ENCODE data around the gene ANKHD1.
"Not testable (repeated sequence)": the region's sequence is repeated elsewhere in the genome, so short reads cannot be mapped to it uniquely, and the experiment has no call there.

Gene ANKHD1

DNA sequence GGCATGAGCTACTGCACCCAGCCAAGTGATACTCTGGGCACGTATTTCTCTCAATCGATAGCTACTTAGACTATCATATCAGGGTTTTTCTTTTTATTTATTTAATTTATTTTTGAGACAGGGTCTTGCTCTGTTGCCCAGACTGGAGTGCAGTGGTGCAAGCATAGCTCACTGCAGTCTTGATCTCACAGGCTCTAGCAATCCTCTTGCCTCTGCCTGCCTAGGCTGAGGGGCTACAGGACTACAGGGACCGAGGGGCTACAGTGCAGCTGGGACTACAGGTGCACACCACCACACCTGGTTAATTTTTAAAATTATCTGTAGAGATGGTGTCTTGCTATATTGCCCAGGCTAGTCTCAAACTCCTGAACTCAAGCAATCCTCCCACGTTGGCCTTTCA lies 20.3 kb upstream of the ANKHD1 start:
- no peak for DNase-seq (ENCODE audit: low spot score)

DNA sequence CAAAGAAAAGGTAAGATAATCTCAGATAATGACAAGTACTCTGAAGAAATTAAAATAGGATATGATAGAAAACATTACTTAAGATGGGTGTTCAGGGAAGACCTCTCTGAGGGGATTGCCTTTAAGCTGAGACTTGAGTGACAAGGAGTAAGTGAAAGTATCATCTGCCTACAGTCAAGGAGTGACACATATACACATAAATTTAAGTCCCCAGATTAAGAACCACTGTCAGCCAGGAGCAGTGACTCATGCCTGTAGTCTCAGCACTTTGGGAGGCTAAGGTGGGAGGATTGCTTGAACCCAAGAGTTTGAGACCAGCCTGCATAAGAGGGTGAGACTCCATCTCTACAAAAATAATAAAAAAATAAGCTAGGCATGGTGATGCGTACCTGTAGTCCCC lies 19.7 kb upstream of the ANKHD1 start:
- DNase-seq (ENCODE audit: low spot score): no peak

DNA sequence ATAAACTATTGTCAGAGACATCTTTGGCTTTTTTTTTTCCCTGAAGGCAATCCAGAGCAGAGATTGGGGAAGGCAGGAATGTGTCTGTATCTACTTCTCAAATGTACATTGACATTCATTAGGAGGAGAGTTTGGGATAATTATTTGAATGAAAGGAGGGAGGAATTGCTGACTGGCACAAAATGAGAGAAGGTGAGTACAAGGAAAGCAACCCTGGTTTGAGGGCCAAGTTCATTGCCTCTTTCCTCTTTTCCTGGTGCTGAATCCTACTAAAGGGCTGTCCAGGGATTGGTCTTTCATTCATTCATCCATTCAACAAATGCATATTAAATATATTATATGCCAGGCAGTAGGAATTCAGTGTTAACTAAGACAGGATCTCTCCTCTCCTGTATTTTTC lies 18.8 kb upstream of the ANKHD1 start:
- DNase-seq (ENCODE audit: low spot score): no peak

DNA sequence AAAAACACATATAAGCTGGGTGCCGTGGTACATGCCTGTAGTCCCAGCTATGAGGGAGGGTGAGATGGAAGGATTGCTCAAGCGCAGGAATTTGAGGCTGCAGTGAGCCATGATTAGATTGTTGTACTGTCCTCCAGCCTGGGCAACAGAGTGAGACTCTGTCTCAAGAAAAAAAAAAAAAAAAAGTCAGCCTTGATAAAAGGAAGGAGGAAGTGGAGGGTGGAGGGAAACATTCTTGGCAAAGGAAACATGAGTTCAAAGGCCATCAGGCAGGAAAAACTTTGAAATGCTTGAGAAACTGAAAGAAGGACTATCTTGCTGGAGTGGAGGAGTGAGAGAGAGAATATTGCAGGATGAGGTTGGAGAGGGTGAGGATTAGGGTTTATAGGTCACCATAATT lies 18.3 kb upstream of the ANKHD1 start:
- DNase-seq (ENCODE audit: low spot score): no peak

- DNase-seq (ENCODE audit: low spot score): no peak
Measured at GRCh38 chr5:140388052-140388451, 13.6 kb upstream of the ANKHD1 start.

- DNase-seq (ENCODE audit: low spot score): no peak
Measured at GRCh38 chr5:140391312-140391711, 10.3 kb upstream of the ANKHD1 start.

DNA sequence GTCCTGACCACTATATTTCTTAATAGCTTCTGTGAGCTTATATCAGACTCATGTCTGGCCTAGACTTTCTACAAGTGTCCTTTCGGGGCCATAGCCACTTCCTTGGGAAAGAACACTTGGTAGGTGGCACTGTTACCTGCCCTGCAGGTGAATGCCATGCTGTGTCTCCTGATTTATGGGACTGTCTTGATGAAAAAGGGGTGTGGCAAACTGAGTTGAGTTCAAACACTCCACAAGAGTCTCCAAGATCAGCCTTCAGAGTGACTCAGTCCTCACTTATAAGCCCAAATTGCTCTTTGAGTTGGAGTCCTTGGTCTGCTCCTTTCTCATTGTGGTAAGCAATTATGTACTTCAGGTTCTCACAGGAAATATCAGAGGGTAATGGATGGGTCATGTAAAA lies 9.9 kb upstream of the ANKHD1 start:
- no peak for DNase-seq (ENCODE audit: low spot score)

- DNase-seq (ENCODE audit: low spot score): no peak
Measured at GRCh38 chr5:140393738-140394137, 7.9 kb upstream of the ANKHD1 start.

DNA sequence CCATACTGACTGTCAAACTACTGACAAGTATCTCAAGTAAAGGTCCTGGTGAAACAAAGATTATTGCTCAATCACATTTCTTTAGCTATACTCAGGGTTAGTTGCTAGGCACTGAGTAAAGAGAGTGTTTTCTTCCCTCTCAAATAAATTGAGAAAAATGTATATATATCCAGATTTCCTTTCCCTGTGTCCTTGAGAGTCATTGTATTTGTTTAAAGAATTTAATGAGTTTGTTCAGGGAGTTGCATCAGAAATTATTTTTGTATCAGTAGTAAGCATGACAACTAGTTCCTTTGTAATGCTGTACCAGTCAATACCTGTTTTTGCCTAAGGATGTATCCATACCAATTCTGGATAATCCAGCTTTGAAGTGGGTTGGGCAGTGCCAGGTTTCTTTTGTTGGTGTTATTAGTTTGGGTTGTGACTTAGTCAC lies 3.2 kb upstream of the ANKHD1 start:
- DNase-seq (ENCODE audit: low spot score): no peak

DNA sequence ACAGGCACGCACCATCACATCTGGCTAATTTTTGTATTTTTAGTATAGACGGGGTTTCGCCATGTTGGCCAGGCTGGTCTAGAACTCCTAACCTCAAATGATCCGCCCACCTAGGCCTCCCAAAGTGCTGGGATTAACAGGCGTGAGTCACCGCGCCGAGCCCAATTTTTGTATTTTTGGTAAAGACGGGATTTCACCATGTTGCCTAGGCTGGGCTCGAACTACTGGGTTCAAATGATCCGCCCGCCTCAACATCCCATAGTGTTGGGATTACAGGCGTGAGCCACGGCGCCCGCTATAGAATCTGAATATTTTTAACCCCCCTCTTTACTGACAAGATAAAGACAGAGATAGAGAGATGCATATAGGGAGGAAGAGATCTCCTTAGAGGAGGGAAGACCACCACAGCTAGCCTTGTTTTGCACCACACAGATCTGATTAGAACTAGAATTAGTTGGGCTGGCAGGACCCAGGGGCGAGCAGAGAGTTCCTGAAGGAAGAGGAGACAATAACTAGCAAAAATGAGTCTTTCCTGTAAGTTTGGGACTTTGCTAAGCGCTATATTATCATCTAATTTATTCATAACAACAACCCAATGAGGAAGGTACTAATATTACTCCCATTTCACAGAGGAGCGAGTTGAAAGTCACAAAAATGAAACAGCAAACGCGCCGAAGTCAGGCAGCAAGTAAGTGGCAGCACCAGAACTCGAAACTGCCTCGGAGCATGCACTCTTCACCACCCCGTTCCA lies 1.5 kb upstream of the ANKHD1 start:
- no peak for DNase-seq (ENCODE audit: low spot score)

DNA sequence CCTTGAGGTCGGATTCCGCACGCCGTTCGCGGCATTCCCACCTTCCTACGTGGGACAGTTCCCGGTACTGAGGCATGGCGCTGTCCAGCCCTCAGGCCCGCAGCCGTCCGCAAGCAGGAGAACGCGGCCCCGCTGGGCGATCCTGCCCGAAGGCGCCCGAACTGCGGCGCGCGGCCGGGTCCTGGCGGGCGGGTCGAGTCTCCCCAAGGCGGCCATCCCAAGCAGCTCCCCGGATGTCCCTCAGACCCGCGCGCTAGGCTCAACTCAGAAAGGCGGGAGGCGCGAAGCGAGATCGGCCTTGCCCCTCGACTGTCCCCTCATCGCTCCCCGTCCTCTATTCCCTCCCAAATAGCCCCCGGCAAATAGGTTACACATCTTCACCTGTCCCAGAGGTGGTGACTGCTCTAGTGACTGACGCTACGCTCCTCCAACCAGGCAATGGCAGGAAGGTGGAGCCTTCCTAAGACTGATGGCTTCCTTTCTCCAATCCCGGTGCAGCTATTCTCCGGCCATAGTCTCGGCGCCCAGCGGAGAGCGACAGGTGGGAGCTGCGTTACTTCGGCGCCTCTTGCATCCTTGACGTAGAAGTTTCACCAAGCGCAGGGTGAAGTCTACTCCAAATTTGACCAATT lies 787 bp upstream of the ANKHD1 start:
- DNase-seq (ENCODE audit: low spot score): peak; percentile 92

GRCh38 chr5:140402258-140403074 lies 833 bp downstream of the ANKHD1 start:
- peak; percentile 30 for DNase-seq (ENCODE audit: low spot score)

- no peak for DNase-seq (ENCODE audit: low spot score)
Measured at GRCh38 chr5:140403613-140404012, 2.0 kb downstream of the ANKHD1 start.

DNA sequence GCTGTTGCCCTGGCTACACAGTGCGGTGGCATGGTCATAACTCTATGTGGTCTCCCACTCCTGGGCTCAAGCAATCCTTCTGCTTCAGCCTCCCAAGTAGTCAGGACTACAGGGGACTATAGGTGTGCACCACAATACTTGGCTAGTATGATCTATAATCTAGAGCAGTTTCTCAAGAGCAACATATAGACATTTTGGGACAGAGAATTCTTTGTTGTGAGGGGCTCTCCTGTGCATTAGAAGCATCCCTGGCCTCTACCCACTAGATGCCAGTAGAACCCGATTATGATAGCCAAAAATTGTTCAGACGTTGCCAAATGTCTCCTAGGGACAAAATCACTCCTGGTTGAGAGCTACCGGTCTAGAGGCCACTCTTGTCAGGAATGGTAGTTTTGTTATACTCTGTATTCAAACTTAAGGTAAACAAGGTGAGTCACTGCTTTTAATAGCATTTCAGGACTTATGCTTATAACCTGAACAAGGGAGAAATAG lies 7.2 kb downstream of the ANKHD1 start:
- DNase-seq (ENCODE audit: low spot score): no peak

DNA sequence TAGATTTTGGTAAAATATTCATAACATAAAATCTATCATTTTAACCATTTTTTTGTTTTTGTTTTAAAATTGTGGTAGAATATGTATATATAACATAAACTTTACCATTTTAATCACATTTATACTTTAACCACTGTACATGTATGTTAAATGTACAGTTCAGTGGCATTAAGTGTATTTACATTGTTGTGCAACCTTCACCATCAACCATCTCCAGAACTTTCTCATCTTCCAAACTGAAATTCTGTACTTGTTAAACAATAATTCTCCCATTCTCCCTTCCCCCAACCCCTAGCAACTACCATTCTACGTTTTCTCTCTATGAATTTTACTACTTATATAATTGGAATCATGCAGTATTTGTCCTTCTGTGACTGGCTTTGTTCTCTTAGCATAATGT lies 11.6 kb downstream of the ANKHD1 start:
- DNase-seq (ENCODE audit: low spot score): no peak

- no peak for DNase-seq (ENCODE audit: low spot score)
Measured at GRCh38 chr5:140417235-140417634, 15.6 kb downstream of the ANKHD1 start.

GRCh38 chr5:140418862-140419520 lies 17.4 kb downstream of the ANKHD1 start:
- no peak for DNase-seq (ENCODE audit: low spot score)

DNA sequence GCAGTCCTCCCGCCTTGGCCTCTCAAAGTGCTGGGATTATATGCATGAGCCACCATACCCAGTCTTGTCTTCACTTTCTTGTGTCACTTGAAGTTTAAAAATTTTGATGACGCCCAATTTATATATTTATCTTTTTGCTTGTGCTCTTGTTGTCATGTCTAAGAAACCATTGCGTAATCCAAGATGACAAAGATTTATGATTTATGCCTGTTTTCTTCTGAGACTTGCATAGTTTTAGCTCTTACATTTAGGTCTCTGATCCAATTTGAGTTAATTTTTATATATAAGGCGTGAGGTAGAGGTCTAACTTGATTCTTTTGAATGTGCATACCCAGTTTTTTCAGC lies 18.6 kb downstream of the ANKHD1 start:
- no peak for DNase-seq (ENCODE audit: low spot score)

DNA sequence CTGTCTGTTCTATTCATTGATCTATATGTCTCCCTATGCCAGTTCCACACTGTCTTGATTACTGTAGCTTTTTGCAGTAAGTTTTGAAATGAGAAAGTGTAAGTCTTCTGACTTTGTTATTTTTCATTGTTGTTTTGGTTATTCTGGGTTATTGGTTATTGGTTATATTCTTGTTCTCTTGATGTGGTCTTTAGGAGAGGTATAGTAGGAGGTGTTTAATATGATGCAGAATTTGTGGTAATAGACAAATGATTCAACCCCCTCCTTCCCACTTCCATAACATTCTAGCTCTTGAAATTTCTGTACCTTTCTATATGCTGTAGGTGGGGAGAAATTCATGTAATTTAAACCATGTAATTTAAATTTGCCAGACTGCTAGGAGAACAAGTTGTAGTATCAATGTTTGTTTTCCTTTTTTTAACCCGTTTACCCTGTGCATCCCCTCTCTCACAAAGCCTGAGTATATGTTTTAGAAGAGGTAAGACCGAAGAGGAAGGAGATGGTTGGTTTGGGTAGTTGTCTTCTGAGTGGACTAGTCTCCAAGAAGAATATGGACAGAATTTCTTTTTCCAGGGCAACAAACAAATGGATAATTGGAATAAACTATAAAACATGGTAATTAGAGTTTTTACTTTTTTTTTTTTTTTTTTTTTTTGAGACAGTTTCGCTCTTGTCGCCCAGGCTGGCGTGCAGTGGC lies 19.2 kb downstream of the ANKHD1 start:
- DNase-seq (ENCODE audit: low spot score): no peak

DNA sequence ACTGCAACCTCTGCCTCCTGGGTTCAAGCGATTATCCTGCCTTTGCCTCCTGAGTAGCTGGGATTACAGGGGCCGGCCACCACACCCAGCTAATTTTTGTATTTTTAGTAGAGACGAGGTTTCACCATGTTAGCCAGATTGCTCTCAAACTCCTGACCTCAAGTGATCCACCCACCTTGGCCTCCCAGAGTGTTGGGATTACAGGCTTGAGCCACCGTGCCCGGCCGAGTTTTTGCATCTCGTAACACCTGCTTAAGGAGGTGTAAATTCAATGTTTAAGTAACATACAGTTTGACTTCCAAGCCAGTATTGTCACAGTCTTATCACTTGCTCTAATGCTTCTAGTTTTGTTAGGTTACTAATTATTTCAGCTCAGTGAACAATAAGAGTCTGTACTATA lies 19.7 kb downstream of the ANKHD1 start:
- not testable (repeated sequence) for DNase-seq (ENCODE audit: low spot score)

GRCh38 chr5:140423609-140424008 lies 22.0 kb downstream of the ANKHD1 start:
- DNase-seq (ENCODE audit: low spot score): no peak

DNA sequence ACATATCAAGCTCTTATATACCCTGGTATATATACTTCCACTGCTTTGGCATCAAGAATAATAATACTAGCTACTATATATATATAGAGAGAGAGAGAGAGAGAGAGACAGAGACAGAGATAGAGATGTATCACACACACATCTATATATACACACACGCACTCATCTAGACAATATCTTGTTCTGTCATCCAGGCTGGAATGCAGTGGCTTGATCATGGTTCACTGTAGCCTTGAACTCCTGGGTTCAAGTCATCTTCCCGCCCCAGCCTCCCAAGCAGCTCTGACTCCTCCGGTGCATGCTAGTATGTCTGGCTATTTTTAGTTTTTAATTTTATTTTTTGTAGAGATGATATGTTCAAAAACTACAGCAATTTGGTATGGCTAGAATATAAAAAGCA lies 22.5 kb downstream of the ANKHD1 start:
- DNase-seq (ENCODE audit: low spot score): no peak
